IMR-90 (cell line): Measurements from ENCODE around the gene SPOCK3. TPM values are rescaled to one million over a fixed set of nuclear protein-coding genes. Genes with fewer than 3 reads are reported as not detected.

Experiments used
- ATAC-seq: fragments of 200-7000 bp; cut with Tn5 transposase; 2 replicates; pipeline ENCODE4 v1.9.1; 2020; ENCODE audit warnings: low read depth, mild to moderate bottlenecking, moderate library complexity
- BruUV-seq: library from RNA; stranded (reverse); fragments of 400-500 nt; replicated peaks from 2 replicates; lab custom pipeline; 2021; lab: Mats Ljungman, UMichigan
- CTCF ChIA-PET: fragments of 300-600 bp; formaldehyde crosslinking; extraction: SDS; loops from one replicate; lab custom pipeline; 2021; ENCODE audit warnings: antibody characterized with exemption; lab: Yijun Ruan, JAX
- POLR2A ChIA-PET: fragments of 300-600 bp; sonication (Branson Sonifier 250); formaldehyde crosslinking; loops from one replicate; lab custom pipeline; 2022; ENCODE audit warnings: antibody characterized with exemption; ENCODE audit not compliant: unreplicated experiment; lab: Charles Lee
- DNase-seq: peaks from one replicate; pipeline ENCODE4 v3.0.0; 2013
- H2AFZ ChIP-seq: replicated peaks from 2 replicates; pipeline ENCODE3; 2013; ENCODE audit warnings: low read length, mild to moderate bottlenecking; ENCODE audit not compliant: poor library complexity
- H2AK5ac ChIP-seq: 2 replicates; pipeline ENCODE4 v1.6.1; 2013; ENCODE audit warnings: low read depth, low read length, inconsistent platforms
- H2AK9ac ChIP-seq: replicated peaks from 2 replicates; pipeline ENCODE3; 2013; ENCODE audit warnings: mild to moderate bottlenecking, low read depth, low read length, moderate library complexity; ENCODE audit not compliant: poor library complexity
- H2BK120ac ChIP-seq: 2 replicates; pipeline ENCODE4 v1.6.1; 2013; ENCODE audit warnings: low read depth, low read length, inconsistent platforms
- H2BK15ac ChIP-seq: 3 replicates; pipeline ENCODE4 v1.6.1; 2013; ENCODE audit warnings: low read depth, low read length, inconsistent platforms
- H2BK20ac ChIP-seq: 2 replicates; pipeline ENCODE4 v1.6.1; 2013; ENCODE audit warnings: low read depth, mild to moderate bottlenecking, inconsistent platforms, low read length, moderate library complexity
- H2BK5ac ChIP-seq: 2 replicates; pipeline ENCODE4 v1.6.1; 2013; ENCODE audit warnings: mild to moderate bottlenecking, low read depth, low read length, inconsistent platforms; ENCODE audit not compliant: poor library complexity, severe bottlenecking
- H3K14ac ChIP-seq: replicated peaks from 2 replicates; pipeline ENCODE4 v1.6.1; 2013; ENCODE audit warnings: low read depth, low read length, inconsistent platforms
- H3K18ac ChIP-seq: 2 replicates; pipeline ENCODE4 v1.6.1; 2013; ENCODE audit warnings: low read depth, low read length, control low read depth
- H3K23ac ChIP-seq: 2 replicates; pipeline ENCODE4 v1.6.1; 2013; ENCODE audit warnings: low read depth, low read length, inconsistent platforms
- H3K27ac ChIP-seq: 2 replicates; pipeline ENCODE4 v1.5.1; 2013; ENCODE audit warnings: mild to moderate bottlenecking, control low read depth, low read length; ENCODE audit not compliant: insufficient read depth
- H3K27me3 ChIP-seq: 2 replicates; pipeline ENCODE4 v1.6.1; 2013; ENCODE audit warnings: low read length; ENCODE audit not compliant: control insufficient read depth, insufficient read depth
- H3K36me3 ChIP-seq: 2 replicates; pipeline ENCODE4 v1.6.1; 2013; ENCODE audit warnings: low read length, mixed read lengths; ENCODE audit not compliant: control insufficient read depth, insufficient read depth
- H3K4ac ChIP-seq: 2 replicates; pipeline ENCODE4 v1.6.1; 2013; ENCODE audit warnings: low read depth, low read length, inconsistent platforms
- H3K4me1 ChIP-seq: 2 replicates; pipeline ENCODE4 v1.6.1; 2013; ENCODE audit warnings: low read length, mixed read lengths; ENCODE audit not compliant: control insufficient read depth, insufficient read depth
- H3K4me2 ChIP-seq: 2 replicates; pipeline ENCODE4 v1.6.1; 2013; ENCODE audit warnings: low read depth, mild to moderate bottlenecking, control low read depth, low read length, moderate library complexity
- H3K4me3 ChIP-seq: 2 replicates; pipeline ENCODE4 v1.5.1; 2013; ENCODE audit warnings: low read depth, mild to moderate bottlenecking, control low read depth, low read length, moderate library complexity; ENCODE audit not compliant: insufficient read depth
- H3K56ac ChIP-seq: 2 replicates; pipeline ENCODE4 v1.6.1; 2013; ENCODE audit warnings: low read length, inconsistent platforms; ENCODE audit not compliant: insufficient read depth; ENCODE audit errors: extremely low read depth
- H3K79me1 ChIP-seq, 2 experiments: 2 replicates each; pipeline ENCODE4 v1.6.1; 2013; ENCODE audit warnings: low read length in 2 of 2, inconsistent platforms in 1 of 2, low read depth in 1 of 2
- H3K9ac ChIP-seq: 2 replicates; pipeline ENCODE4 v1.6.1; 2013; ENCODE audit warnings: low read depth, low read length, control low read depth
- H3K9me1 ChIP-seq: 2 replicates; pipeline ENCODE4 v1.6.1; 2013; ENCODE audit warnings: low read length, inconsistent platforms; ENCODE audit not compliant: insufficient read depth
- H3K9me3 ChIP-seq: 2 replicates; pipeline ENCODE4 v1.6.1; 2013; ENCODE audit warnings: low read length; ENCODE audit not compliant: control insufficient read depth, insufficient read depth
- H4K20me1 ChIP-seq: 2 replicates; pipeline ENCODE4 v1.6.1; 2013; ENCODE audit warnings: low read length, inconsistent platforms; ENCODE audit not compliant: insufficient read depth
- H4K5ac ChIP-seq: 2 replicates; pipeline ENCODE4 v1.6.1; 2013; ENCODE audit warnings: mild to moderate bottlenecking, low read depth, low read length, control low read depth
- H4K8ac ChIP-seq, 2 experiments: 2 replicates each; pipeline ENCODE4 v1.6.1; 2013; ENCODE audit warnings: low read depth in 2 of 2, low read length in 2 of 2, control low read depth in 1 of 2, inconsistent platforms in 1 of 2
- H4K91ac ChIP-seq: 2 replicates; pipeline ENCODE4 v1.6.1; 2013; ENCODE audit warnings: low read depth, low read length, inconsistent platforms; ENCODE audit not compliant: insufficient read depth
- CEBPB ChIP-seq: IDR thresholded peaks from 2 replicates; pipeline ENCODE4 v1.6.1; 2012; ENCODE audit warnings: low read depth, low read length, improper control_type of control experiment
- CHD1 ChIP-seq: IDR thresholded peaks from 2 replicates; pipeline ENCODE4 v1.6.1; 2012; ENCODE audit warnings: low read depth, low read length, improper control_type of control experiment
- NFE2L2 ChIP-seq: fragments of 150-350 bp; IDR thresholded peaks from 2 replicates; pipeline ENCODE4 v1.6.1; 2016; ENCODE audit warnings: low read depth, mild to moderate bottlenecking, low read length
- dilution Hi-C: fragments of 300-500 bp; cut with HindIII; formaldehyde crosslinking; loops from one replicate; pipeline ENCODE4 v1.14.3; 2018; ENCODE audit warnings: low sequenced_read_pairs; ENCODE audit not compliant: unreplicated experiment
- in situ Hi-C: fragments of 300-500 bp; cut with MboI; formaldehyde crosslinking; loops from 3 replicates; pipeline ENCODE4 v1.14.3; 2019; ENCODE audit warnings: low sequenced_read_pairs, inconsistent platforms, mixed read lengths
- intact Hi-C: fragments of 100-400 bp; cut with micrococcal nuclease; formaldehyde crosslinking; loops from 2 replicates; pipeline ENCODE4 v1.10.0; 2022
- polyA plus RNA-seq, 3 experiments: library from polyadenylated mRNA; depleted of rRNA; stranded (reverse); fragments of >200 nt; gene quantifications; 2 replicates each; pipeline ENCODE4 v1.2.3, GENCODE V29; 2012; ENCODE audit warnings: low replicate concordance in 1 of 3
- total RNA-seq: library from RNA; depleted of rRNA; stranded (reverse); fragments of >200 nt; gene quantifications from 2 replicates; pipeline ENCODE4 v1.2.3, GENCODE V29; 2012
- TF ChIP-seq, protein P1 (sequence below): fragments of 150-350 bp; IDR thresholded peaks from 2 replicates; pipeline ENCODE4 v1.6.1; 2016; ENCODE audit warnings: low read depth, mild to moderate bottlenecking, low read length, moderate library complexity, borderline replicate concordance

The SPOCK3 gene
- total and polyA plus RNA-seq, 2 of the 4 experiments (the other 2 are of a cell fraction): not detected

DNA sequence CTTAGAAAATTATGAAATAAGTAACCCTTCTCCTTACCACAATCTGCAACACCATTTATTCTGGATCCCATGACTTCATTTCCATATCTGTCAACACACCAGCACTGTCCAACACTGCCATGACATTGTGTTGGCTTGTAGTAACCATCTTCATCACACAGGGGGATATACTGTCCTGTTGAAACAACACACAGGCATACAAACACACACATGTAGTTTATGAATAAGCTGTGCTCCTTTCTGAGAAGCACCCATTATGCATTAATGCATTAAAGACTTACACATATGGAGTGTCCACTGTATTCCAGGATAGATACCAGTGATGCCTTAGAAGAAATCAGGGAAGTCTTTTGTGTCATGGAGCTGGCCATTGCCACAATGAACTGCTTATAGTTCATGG, 496.9 kb downstream of the SPOCK3 start:
- no TSS peak for BruUV-seq
- Histone ChIP-seq H4K20me1 (no peaks in the 10 kb centered on the region), H3K9ac (no peak overlapping the region), H3K36me3 (no peaks in the 10 kb centered on the region), H2BK120ac (no peak overlapping the region), H3K4me3 (no peak overlapping the region), H3K4me2 (no peak overlapping the region), H3K23ac (no peak overlapping the region), H3K18ac (no peak overlapping the region), H3K79me1 (no peaks in the 10 kb centered on the region), H2AFZ (no peak overlapping the region), H3K4ac (no peak overlapping the region), H4K8ac (no peak overlapping the region), H4K5ac (no peak overlapping the region), H2BK15ac (no peak overlapping the region), H2BK20ac (no peak overlapping the region), H2AK5ac (no peak overlapping the region), H3K4me1 (no peaks in the 10 kb centered on the region), H3K27me3 (no peaks in the 10 kb centered on the region), H3K9me1 (no peaks in the 10 kb centered on the region), H2AK9ac (no peak overlapping the region), H3K14ac (no peak overlapping the region), H2BK5ac (no peak overlapping the region), H3K27ac (no peak overlapping the region), H3K9me3 (no peaks in the 10 kb centered on the region), H4K91ac (no peak overlapping the region), H3K56ac (no peak overlapping the region)
- no peak for ATAC-seq
- no peak for TF ChIP-seq CHD1
- TF ChIP-seq, protein P1, sequence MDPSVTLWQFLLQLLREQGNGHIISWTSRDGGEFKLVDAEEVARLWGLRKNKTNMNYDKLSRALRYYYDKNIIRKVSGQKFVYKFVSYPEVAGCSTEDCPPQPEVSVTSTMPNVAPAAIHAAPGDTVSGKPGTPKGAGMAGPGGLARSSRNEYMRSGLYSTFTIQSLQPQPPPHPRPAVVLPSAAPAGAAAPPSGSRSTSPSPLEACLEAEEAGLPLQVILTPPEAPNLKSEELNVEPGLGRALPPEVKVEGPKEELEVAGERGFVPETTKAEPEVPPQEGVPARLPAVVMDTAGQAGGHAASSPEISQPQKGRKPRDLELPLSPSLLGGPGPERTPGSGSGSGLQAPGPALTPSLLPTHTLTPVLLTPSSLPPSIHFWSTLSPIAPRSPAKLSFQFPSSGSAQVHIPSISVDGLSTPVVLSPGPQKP: no peak
- TF ChIP-seq NFE2L2: no peak
- TF ChIP-seq CEBPB: no peak
- dilution Hi-C loops (no loop called here), in situ Hi-C loops (no loop called here), intact Hi-C loops (no loop called here)
- no peak for DNase-seq
- CTCF ChIA-PET: no interaction called here
- POLR2A ChIA-PET: no interaction called here
